Adrenal gland (tissue), 12 donors: ENCODE data around the gene PRMT9. TPM values are rescaled to one million over a fixed set of nuclear protein-coding genes. Genes with fewer than 3 reads are reported as not detected.

Experiments
- DNase-seq, 7 donors: peaks; one replicate each; pipeline ENCODE4 v3.0.0-alpha.2; 2019 to 2020
- H3K27ac ChIP-seq, 5 donors: fragments of 200-600 bp; sonication (generic) in 4 of 5; 1 replicate in 3 of 5; 2 replicates in 2 of 5; pipeline versions ENCODE4 v1.5.1 to v1.8.0; 2016 to 2020; ENCODE audit warnings: mild to moderate bottlenecking in 1 of 5
- H3K27me3 ChIP-seq: fragments of 200-600 bp; 2 replicates; pipeline ENCODE4 v1.8.0; 2021
- H3K36me3 ChIP-seq, 2 donors: fragments of 200-600 bp; replicated peaks in 1 of 2; 1 replicate in 1 of 2; 2 replicates in 1 of 2; pipeline versions ENCODE4 v1.5.1 to v1.8.0; 2018 to 2022
- H3K4me1 ChIP-seq, 2 donors: fragments of 200-600 bp; replicated peaks in 1 of 2; 1 replicate in 1 of 2; 2 replicates in 1 of 2; pipeline versions ENCODE4 v1.5.1 to v1.8.0; 2018 to 2021
- H3K4me3 ChIP-seq, 4 donors: fragments of 200-600 bp; sonication (generic) in 3 of 4; one replicate each; pipeline ENCODE4 v1.5.1; 2016 to 2018
- H3K9me3 ChIP-seq, 3 donors: fragments of 200-600 bp; sonication (generic) in 1 of 3; replicated peaks in 1 of 3; 1 replicate in 2 of 3; 2 replicates in 1 of 3; pipeline versions ENCODE4 v1.5.1 to v1.8.0; 2016 to 2021
- POLR2A ChIP-seq, 2 donors: fragments of 450-650 bp; IDR thresholded peaks; one replicate each; pipeline ENCODE4 v1.6.1; 2017; ENCODE audit warnings: antibody characterized with exemption in 2 of 2, mild to moderate bottlenecking in 2 of 2, moderate library complexity in 1 of 2
- WGBS, 4 donors: extraction: QIAGEN DNeasy Blood & Tissue Kit in 2 of 4; methylation state at CpG; one replicate each; pipeline versions ENCODE4 v1.1.5 to v1.1.7; 2013 to 2017; 5-methylcytosine and 5-hydroxymethylcytosine counted together
- intact Hi-C, 2 donors: fragments of 100-400 bp; cut with DNase I; formaldehyde crosslinking; loops; one replicate each; pipeline versions ENCODE4 v1.14.1 to v1.15.0; 2022 to 2023
- polyA plus RNA-seq, 3 donors: library from polyadenylated mRNA; stranded (reverse); fragments of 200-250 nt in 2 of 3; fragments of 350-450 nt in 1 of 3; fragmentation: Illumina TruSeq in 1 of 3; extraction: RNeasy Lipid Tissue Mini Kit (QIAGEN cat#74804) in 1 of 3; gene quantifications; one replicate each; pipeline ENCODE4 v1.2.3, GENCODE V29; 2013 to 2014
- total RNA-seq, 9 donors: library from RNA; depleted of rRNA in 4 of 9; stranded (reverse); fragments of >200 nt in 4 of 9; fragments of 120-200 nt in 1 of 9; fragmentation: NEBNext Ultra II Directional in 1 of 9; extraction: Animal tissue kit (Norgen Biotek cat#: 25700) in 1 of 9; gene quantifications; one replicate each; pipeline versions ENCODE4 v1.1.0 to v1.2.4, GENCODE V29; 2013 to 2023
- TF ChIP-seq, protein P1 (sequence below), 6 experiments: fragments of 450-650 bp in 4 of 6; fragments of 200-600 bp in 2 of 6; sonication (generic) in 1 of 6; IDR thresholded peaks; 1 replicate in 5 of 6; 2 replicates in 1 of 6; pipeline versions ENCODE4 v1.5.1 to v1.8.0; 2016 to 2021; ENCODE audit warnings: antibody characterized with exemption in 6 of 6, mild to moderate bottlenecking in 2 of 6, moderate library complexity in 1 of 6
- donor health status: healthy with polysubstance abuse.
- donor health status: Bipolar disorder and iron deficiency.
- donor health status: DM: yes; HTN: yes; CAD: no.
- donor health status: DM: no; HTN: no; CAD: no.
- donor health status: DM: no; HTN: no; CAD: no.
- donor health status: DM: yes; HTN: yes; CAD: no.

Gene PRMT9
- total and polyA plus RNA-seq, 12 donors, result 5.4 to 19.6 (median 11.3) TPM

DNA sequence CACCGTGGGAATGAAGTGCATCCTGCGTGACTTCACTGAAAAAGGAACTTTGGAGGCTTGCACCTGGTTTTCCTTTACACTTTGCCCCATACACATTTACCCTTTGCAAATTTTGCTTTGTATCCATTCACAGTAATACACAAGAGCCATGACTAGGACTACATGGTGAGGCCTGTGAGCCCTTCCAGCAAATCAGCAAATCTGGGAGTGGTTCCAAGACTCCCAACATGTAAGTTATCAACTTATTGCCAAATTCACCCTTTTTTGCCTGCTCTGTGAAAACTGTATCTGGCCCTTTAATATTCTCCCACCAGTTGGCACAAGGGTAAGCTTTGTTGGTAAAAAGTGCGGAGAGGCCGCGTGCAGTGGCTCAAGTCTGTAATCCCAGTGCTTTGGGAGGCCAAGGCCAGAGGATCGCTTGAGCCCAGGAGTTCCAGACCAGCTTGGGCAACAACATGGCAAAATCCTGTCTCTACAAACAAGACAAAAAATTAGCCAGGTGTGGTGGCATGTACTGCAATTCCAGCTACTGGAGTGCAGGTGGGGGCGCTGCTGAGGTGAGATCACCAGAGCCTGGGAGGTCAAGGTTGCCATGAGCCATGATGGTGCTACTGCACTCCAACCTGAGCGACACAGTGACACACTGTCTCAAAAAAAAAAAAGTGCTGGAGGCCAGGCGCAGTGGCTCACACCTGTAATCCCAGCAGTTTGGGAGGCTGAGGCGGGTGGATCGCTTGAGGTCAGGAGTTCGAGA lies 5.0 kb downstream of the PRMT9 start:
- Histone ChIP-seq H3K27me3 (no peaks in the 10 kb centered on the region), H3K4me3 (no peak overlapping the region), H3K36me3 (no peaks in the 10 kb centered on the region), H3K9me3 (no peaks in the 10 kb centered on the region), H3K27ac (no peak overlapping the region), H3K4me1 (peaks cover 6 to 27% of the 10 kb centered on the region in 2 donors)
- intact Hi-C loops, result loop anchor here in 1 of 2 donors (10.0 kb wide), 1 partner anchor 54 kb away; no protein-coding TSS in a partner anchor
- 90 to 98% (median 94%) methylated on average over 11 to 12 of the region's 12 CpGs for WGBS, 4 donors
- TF ChIP-seq POLR2A (IDR thresholded peaks at IDR 0.05), result no peak
- TF ChIP-seq, protein P1, sequence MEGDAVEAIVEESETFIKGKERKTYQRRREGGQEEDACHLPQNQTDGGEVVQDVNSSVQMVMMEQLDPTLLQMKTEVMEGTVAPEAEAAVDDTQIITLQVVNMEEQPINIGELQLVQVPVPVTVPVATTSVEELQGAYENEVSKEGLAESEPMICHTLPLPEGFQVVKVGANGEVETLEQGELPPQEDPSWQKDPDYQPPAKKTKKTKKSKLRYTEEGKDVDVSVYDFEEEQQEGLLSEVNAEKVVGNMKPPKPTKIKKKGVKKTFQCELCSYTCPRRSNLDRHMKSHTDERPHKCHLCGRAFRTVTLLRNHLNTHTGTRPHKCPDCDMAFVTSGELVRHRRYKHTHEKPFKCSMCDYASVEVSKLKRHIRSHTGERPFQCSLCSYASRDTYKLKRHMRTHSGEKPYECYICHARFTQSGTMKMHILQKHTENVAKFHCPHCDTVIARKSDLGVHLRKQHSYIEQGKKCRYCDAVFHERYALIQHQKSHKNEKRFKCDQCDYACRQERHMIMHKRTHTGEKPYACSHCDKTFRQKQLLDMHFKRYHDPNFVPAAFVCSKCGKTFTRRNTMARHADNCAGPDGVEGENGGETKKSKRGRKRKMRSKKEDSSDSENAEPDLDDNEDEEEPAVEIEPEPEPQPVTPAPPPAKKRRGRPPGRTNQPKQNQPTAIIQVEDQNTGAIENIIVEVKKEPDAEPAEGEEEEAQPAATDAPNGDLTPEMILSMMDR (IDR thresholded peaks at IDR 0.05), result no peak
- DNase-seq, result peak in 1 of 7 donors; percentile 9

- intact Hi-C loops, result loop anchor here in 1 of 2 donors (10.0 kb wide), 1 partner anchor 53 kb away; no protein-coding TSS in a partner anchor
- Histone ChIP-seq H3K27me3 (no peaks in the 10 kb centered on the region), H3K4me3 (no peak overlapping the region), H3K4me1 (peaks cover 5 to 24% of the 10 kb centered on the region in 2 donors), H3K9me3 (no peaks in the 10 kb centered on the region), H3K36me3 (no peaks in the 10 kb centered on the region), H3K27ac (no peak overlapping the region)
- 72 to 82% (median 77%) methylated on average over 5 of the region's 5 CpGs for WGBS, 4 donors
- no peak for DNase-seq
- TF ChIP-seq, protein P1 (IDR thresholded peaks at IDR 0.05), result no peak
- TF ChIP-seq POLR2A (IDR thresholded peaks at IDR 0.05), result no peak
Measured at GRCh38 chr4:147678106-147678505, 5.9 kb downstream of the PRMT9 start.

DNA sequence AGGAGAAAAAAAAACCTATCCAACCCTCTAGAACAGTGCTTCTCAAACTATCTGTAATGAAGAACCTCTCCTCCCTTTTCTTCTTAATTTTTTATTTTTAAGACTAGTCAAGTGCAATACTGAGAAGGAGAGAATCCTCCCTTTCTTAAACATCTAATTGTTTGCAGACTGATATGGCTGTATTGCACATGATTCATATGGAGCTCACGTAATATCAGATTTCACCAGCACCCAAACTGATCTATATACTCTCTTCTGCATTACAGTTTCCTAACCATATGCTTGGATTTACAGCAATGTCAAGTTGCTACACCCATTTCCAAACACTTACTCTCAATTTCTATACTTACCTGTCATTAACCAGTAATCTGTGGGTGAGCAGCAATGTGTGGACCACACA lies 9.5 kb downstream of the PRMT9 start:
- no peak for DNase-seq
- TF ChIP-seq, protein P1 (IDR thresholded peaks at IDR 0.05), result no peak
- no peak for TF ChIP-seq POLR2A (IDR thresholded peaks at IDR 0.05)
- Histone ChIP-seq H3K9me3 (no peaks in the 10 kb centered on the region), H3K36me3 (no peaks in the 10 kb centered on the region), H3K4me1 (no peaks in the 10 kb centered on the region), H3K4me3 (no peak overlapping the region), H3K27me3 (no peaks in the 10 kb centered on the region), H3K27ac (no peak overlapping the region)
- WGBS, 4 donors, result 95 to 100% (median 98%) methylated on average over 1 of the region's 1 CpG
- intact Hi-C loops, result loop anchor here in 1 of 2 donors (10.0 kb wide), 1 partner anchor 50 kb away; no protein-coding TSS in a partner anchor

- Histone ChIP-seq H3K4me3 (no peak overlapping the region), H3K27ac (no peak overlapping the region), H3K4me1 (no peaks in the 10 kb centered on the region), H3K9me3 (no peaks in the 10 kb centered on the region), H3K36me3 (no peaks in the 10 kb centered on the region), H3K27me3 (no peaks in the 10 kb centered on the region)
- TF ChIP-seq, protein P1 (IDR thresholded peaks at IDR 0.05), result no peak
- no peak for TF ChIP-seq POLR2A (IDR thresholded peaks at IDR 0.05)
- no peak for DNase-seq
- intact Hi-C loops, result loop anchor here in 1 of 2 donors (10.0 kb wide), 1 partner anchor 49 kb away; no protein-coding TSS in a partner anchor
- WGBS, 4 donors, result 91 to 96% (median 92%) methylated on average over 4 of the region's 4 CpGs
Measured at GRCh38 chr4:147674073-147674472, 9.9 kb downstream of the PRMT9 start.
